Panc1 (cell line): ENCODE results near the gene TMEM127. TPM values are rescaled to one million over a fixed set of nuclear protein-coding genes. Genes with fewer than 3 reads are reported as not detected.

Experiments used
- ATAC-seq: fragments of 200-7000 bp; cut with Tn5 transposase; 2 replicates; pipeline ENCODE4 v1.9.1; 2020; ENCODE audit warnings: mild to moderate bottlenecking, moderate library complexity
- BruUV-seq: library from RNA; stranded (reverse); fragments of 400-500 nt; replicated peaks from 2 replicates; lab custom pipeline; 2021; lab: Mats Ljungman, UMichigan
- CTCF ChIA-PET: fragments of 300-600 bp; sonication (Branson Sonifier 250); formaldehyde crosslinking; loops from one replicate; lab custom pipeline; 2022; ENCODE audit warnings: antibody characterized with exemption; lab: Charles Lee
- POLR2A ChIA-PET: fragments of 300-600 bp; sonication (Branson Sonifier 250); formaldehyde crosslinking; loops from one replicate; lab custom pipeline; 2022; ENCODE audit warnings: antibody characterized with exemption; lab: Charles Lee
- DNase-seq: peaks from one replicate; pipeline ENCODE4 v3.0.0-alpha.2; 2010; ENCODE audit warnings: low read depth, low spot score
- H3K27ac ChIP-seq: 2 replicates; pipeline ENCODE4 v1.5.1; 2011; ENCODE audit warnings: mild to moderate bottlenecking, low read length, inconsistent platforms
- H3K27me3 ChIP-seq: fragments of 200-500 bp; sonication (Bioruptor generic); 2 replicates; pipeline ENCODE4 v1.6.0; 2014; ENCODE audit warnings: low read length, inconsistent platforms; ENCODE audit not compliant: control insufficient read depth, insufficient read depth
- H3K36me3 ChIP-seq: fragments of 200-500 bp; sonication (Bioruptor generic); 2 replicates; pipeline ENCODE4 v1.5.1; 2014; ENCODE audit warnings: inconsistent platforms, mild to moderate bottlenecking, low read length, moderate library complexity; ENCODE audit not compliant: control insufficient read depth, insufficient read depth
- H3K4me1 ChIP-seq: 2 replicates; pipeline ENCODE4 v1.5.1; 2011; ENCODE audit warnings: inconsistent platforms, mild to moderate bottlenecking, low read length, moderate library complexity; ENCODE audit not compliant: control insufficient read depth, insufficient read depth
- H3K4me3 ChIP-seq, 2 experiments: 2 replicates each; pipeline ENCODE4 v1.5.1; 2011 to 2012; ENCODE audit warnings: low read depth in 2 of 2, low read length in 2 of 2, mild to moderate bottlenecking in 2 of 2, inconsistent platforms in 1 of 2, moderate library complexity in 1 of 2
- H3K9me3 ChIP-seq: fragments of 200-500 bp; sonication (Bioruptor generic); 2 replicates; pipeline ENCODE4 v1.5.1; 2014; ENCODE audit warnings: low read depth, mild to moderate bottlenecking, inconsistent platforms, low read length, moderate library complexity; ENCODE audit not compliant: control insufficient read depth, insufficient read depth
- CTCF ChIP-seq: fragments of 450-650 bp; IDR thresholded peaks from 2 replicates; pipeline ENCODE4 v1.5.1; 2017; ENCODE audit warnings: mild to moderate bottlenecking
- POLR2AphosphoS5 ChIP-seq: IDR thresholded peaks from 2 replicates; pipeline ENCODE4 v1.6.1; 2012; ENCODE audit warnings: mild to moderate bottlenecking, low read depth, low read length, moderate library complexity
- SIN3A ChIP-seq: IDR thresholded peaks from 2 replicates; pipeline ENCODE4 v1.6.1; 2012; ENCODE audit warnings: low read depth, mild to moderate bottlenecking, low read length, moderate library complexity, borderline replicate concordance; ENCODE audit not compliant: insufficient read depth
- TCF7L2 ChIP-seq: IDR thresholded peaks from 2 replicates; pipeline ENCODE4 v1.6.1; 2011; ENCODE audit warnings: mild to moderate bottlenecking, low read depth, low read length, inconsistent platforms
- in situ Hi-C: cut with HindIII; loops from 2 replicates; pipeline ENCODE4 v1.10.0; 2016; ENCODE audit warnings: low sequenced_read_pairs, low pct_unique_long_range_greater_than_20kb
- intact Hi-C: fragments of 100-400 bp; cut with micrococcal nuclease; formaldehyde crosslinking; loops from one replicate; pipeline ENCODE4 v1.10.0; 2022; ENCODE audit not compliant: unreplicated experiment
- total RNA-seq: library from RNA; stranded (reverse); gene quantifications from one replicate; pipeline ENCODE4 v1.2.1, GENCODE V29; 2021; ENCODE audit not compliant: unreplicated experiment
- TF ChIP-seq, protein P1 (sequence below), 2 experiments: IDR thresholded peaks; 2 replicates each; pipeline ENCODE4 v1.6.1; 2011 to 2012; ENCODE audit warnings: low read depth in 2 of 2, control low read depth in 1 of 2, low read length in 1 of 2, mild to moderate bottlenecking in 1 of 2, moderate library complexity in 1 of 2; ENCODE audit not compliant: insufficient read depth in 1 of 2

The TMEM127 gene
- total RNA-seq, 1 experiment from 2014 or later = 63.1 TPM

GRCh38 chr2:96213379-96213778, 52.4 kb downstream of the TMEM127 start:
- ChIA-PET CTCF (no interaction called here), POLR2A (interaction anchor here (0.6 kb wide), 1 partner anchor 60 kb away, joined by 6 read pairs; no protein-coding TSS in a partner anchor)
- no peak overlapping the region for H3K4me3 ChIP-seq
- in situ Hi-C loops = no loop called here
- H3K9me3 ChIP-seq = no peaks in the 10 kb centered on the region
- TF ChIP-seq, protein P1, sequence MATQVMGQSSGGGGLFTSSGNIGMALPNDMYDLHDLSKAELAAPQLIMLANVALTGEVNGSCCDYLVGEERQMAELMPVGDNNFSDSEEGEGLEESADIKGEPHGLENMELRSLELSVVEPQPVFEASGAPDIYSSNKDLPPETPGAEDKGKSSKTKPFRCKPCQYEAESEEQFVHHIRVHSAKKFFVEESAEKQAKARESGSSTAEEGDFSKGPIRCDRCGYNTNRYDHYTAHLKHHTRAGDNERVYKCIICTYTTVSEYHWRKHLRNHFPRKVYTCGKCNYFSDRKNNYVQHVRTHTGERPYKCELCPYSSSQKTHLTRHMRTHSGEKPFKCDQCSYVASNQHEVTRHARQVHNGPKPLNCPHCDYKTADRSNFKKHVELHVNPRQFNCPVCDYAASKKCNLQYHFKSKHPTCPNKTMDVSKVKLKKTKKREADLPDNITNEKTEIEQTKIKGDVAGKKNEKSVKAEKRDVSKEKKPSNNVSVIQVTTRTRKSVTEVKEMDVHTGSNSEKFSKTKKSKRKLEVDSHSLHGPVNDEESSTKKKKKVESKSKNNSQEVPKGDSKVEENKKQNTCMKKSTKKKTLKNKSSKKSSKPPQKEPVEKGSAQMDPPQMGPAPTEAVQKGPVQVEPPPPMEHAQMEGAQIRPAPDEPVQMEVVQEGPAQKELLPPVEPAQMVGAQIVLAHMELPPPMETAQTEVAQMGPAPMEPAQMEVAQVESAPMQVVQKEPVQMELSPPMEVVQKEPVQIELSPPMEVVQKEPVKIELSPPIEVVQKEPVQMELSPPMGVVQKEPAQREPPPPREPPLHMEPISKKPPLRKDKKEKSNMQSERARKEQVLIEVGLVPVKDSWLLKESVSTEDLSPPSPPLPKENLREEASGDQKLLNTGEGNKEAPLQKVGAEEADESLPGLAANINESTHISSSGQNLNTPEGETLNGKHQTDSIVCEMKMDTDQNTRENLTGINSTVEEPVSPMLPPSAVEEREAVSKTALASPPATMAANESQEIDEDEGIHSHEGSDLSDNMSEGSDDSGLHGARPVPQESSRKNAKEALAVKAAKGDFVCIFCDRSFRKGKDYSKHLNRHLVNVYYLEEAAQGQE (IDR thresholded peaks at IDR 0.05; ENCODE audit: insufficient read depth in 1 of 2, low read depth in 2 of 2, low read length in 1 of 2) = no peak
- TF ChIP-seq SIN3A (no peak), CTCF (no peak), POLR2AphosphoS5 (no peak), TCF7L2 (no peak)
- ATAC-seq = no peak
- H3K4me1 ChIP-seq = peaks cover 11% of the 10 kb centered on the region
- no peak overlapping the region for H3K27ac ChIP-seq
- intact Hi-C loops = no loop called here
- no peaks in the 10 kb centered on the region; the same call in 1 of the 2 replicates for H3K36me3 ChIP-seq
- BruUV-seq = no TSS peak
- no peaks in the 10 kb centered on the region for H3K27me3 ChIP-seq
- no peak for DNase-seq

DNA sequence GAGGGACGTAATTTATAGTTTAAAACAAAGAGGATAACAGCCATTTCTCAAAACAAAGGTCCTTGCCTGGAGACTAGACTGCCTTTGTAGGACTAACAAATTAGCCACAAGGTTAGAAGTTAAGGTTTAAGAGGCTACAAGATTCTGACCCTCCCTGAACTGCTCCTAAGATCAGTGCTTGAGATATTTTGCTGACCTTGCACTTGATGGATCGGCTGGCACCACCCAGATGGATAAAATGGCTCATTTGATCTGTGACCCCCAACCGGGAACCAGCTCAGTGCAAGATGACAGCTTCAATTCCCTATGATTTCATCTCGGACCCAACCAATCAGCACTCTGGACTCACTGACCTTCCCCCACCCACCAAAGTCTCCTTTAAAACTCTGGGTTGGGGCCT, 53.5 kb downstream of the TMEM127 start:
- ATAC-seq (no peak), DNase-seq (no peak)
- BruUV-seq = no TSS peak
- CTCF ChIA-PET = no interaction called here
- in situ Hi-C loops = no loop called here
- intact Hi-C loops = no loop called here
- H3K36me3 ChIP-seq = no peaks in the 10 kb centered on the region; the same call in 1 of the 2 replicates
- no peak overlapping the region for H3K27ac ChIP-seq
- TF ChIP-seq CTCF = no peak
- TF ChIP-seq, protein P1 (IDR thresholded peaks at IDR 0.05; ENCODE audit: insufficient read depth in 1 of 2, low read depth in 2 of 2, low read length in 1 of 2) = no peak
- TF ChIP-seq TCF7L2 = no peak
- TF ChIP-seq SIN3A = no peak
- no peak for TF ChIP-seq POLR2AphosphoS5
- H3K27me3 ChIP-seq = no peaks in the 10 kb centered on the region
- H3K4me3 ChIP-seq = no peak overlapping the region
- H3K9me3 ChIP-seq = no peaks in the 10 kb centered on the region
- POLR2A ChIA-PET = no interaction called here
- peaks cover 11% of the 10 kb centered on the region for H3K4me1 ChIP-seq
